K562 (cell line): ENCODE data around the gene TRIM33. TPM values are rescaled to one million over a fixed set of nuclear protein-coding genes. Genes with fewer than 3 reads are reported as not detected.

Source experiments
- ARID2 ChIP-seq: fragments of 450-650 bp; IDR thresholded peaks from 2 replicates; pipeline ENCODE4 v1.6.1; 2017; ENCODE audit warnings: antibody characterized with exemption, mild to moderate bottlenecking
- ATF7 ChIP-seq: fragments of 450-650 bp; IDR thresholded peaks from 2 replicates; pipeline ENCODE4 v1.7.1; 2014; ENCODE audit warnings: mild to moderate bottlenecking, moderate library complexity
- BCOR ChIP-seq: fragments of 450-650 bp; IDR thresholded peaks from 2 replicates; pipeline ENCODE4 v1.6.1; 2016
- EZH2 ChIP-seq: IDR thresholded peaks from 2 replicates; pipeline ENCODE4 v1.6.1; 2012; ENCODE audit warnings: low read depth, mild to moderate bottlenecking, inconsistent platforms, low read length, borderline replicate concordance
- GTF2F1 ChIP-seq: IDR thresholded peaks from 2 replicates; pipeline ENCODE4 v1.6.1; 2011; ENCODE audit warnings: low read depth, low read length, improper control_type of control experiment
- HCFC1 ChIP-seq: IDR thresholded peaks from 2 replicates; pipeline ENCODE4 v1.6.1; 2012; ENCODE audit warnings: low read depth, low read length, improper control_type of control experiment
- NFE2 ChIP-seq: IDR thresholded peaks from 2 replicates; pipeline ENCODE4 v1.6.1; 2014; ENCODE audit warnings: antibody characterized with exemption, low read depth
- RBM22 ChIP-seq: fragments of 200-400 bp; formaldehyde crosslinking; IDR thresholded peaks from 2 replicates; pipeline ENCODE4 v1.6.1; 2018; ENCODE audit warnings: low read length, low read depth; ENCODE audit not compliant: poor library complexity, severe bottlenecking
- YY1 ChIP-seq, 3 experiments: IDR thresholded peaks; 2 replicates each; pipeline ENCODE4 v1.6.1; 2011; ENCODE audit warnings: low read length in 2 of 3, mild to moderate bottlenecking in 2 of 3, moderate library complexity in 2 of 3, borderline replicate concordance in 1 of 3, control low read depth in 1 of 3, low read depth in 1 of 3; ENCODE audit not compliant: insufficient read depth in 3 of 3, insufficient replicate concordance in 2 of 3, control insufficient read depth in 1 of 3, insufficient read length in 1 of 3; ENCODE audit errors: extremely low read depth in 1 of 3
- ZBTB1 ChIP-seq: sonication (generic); formaldehyde crosslinking; IDR thresholded peaks from 2 replicates; pipeline ENCODE4 v1.8.1; 2023; ENCODE audit warnings: missing genetic modification reagents, low read depth, mild to moderate bottlenecking, borderline replicate concordance
- ZNF12 ChIP-seq: sonication (generic); formaldehyde crosslinking; IDR thresholded peaks from 2 replicates; pipeline ENCODE4 v1.4.0; 2020; ENCODE audit warnings: mild to moderate bottlenecking, missing genetic modification reagents
- ZNF217 ChIP-seq: sonication (generic); formaldehyde crosslinking; IDR thresholded peaks from 2 replicates; pipeline ENCODE4 v1.8.0; 2022; ENCODE audit warnings: mild to moderate bottlenecking, missing genetic modification reagents
- polyA plus RNA-seq, 8 experiments: library from polyadenylated mRNA; depleted of rRNA in 4 of 8; stranded (reverse) in 5 of 8; unstranded in 3 of 8; fragments of >200 nt; fragmentation: Nextera tagmentation in 2 of 8; fragmentation: Illumina TruSeq in 1 of 8; extraction: Ambion mirVana in 2 of 8; extraction: Trizol in 1 of 8; gene quantifications; 2 replicates each; pipeline versions ENCODE4 v1.2.1 to v1.2.3, GENCODE V29; 2011 to 2014; ENCODE audit warnings: inconsistent platforms in 1 of 8, missing spikeins in 1 of 8
- total RNA-seq, 7 experiments: library from RNA; depleted of rRNA in 6 of 7; stranded (reverse); fragments of >200 nt in 6 of 7; fragmentation: Illumina TruSeq in 2 of 7; extraction: Trizol in 2 of 7; gene quantifications; 2 replicates each; pipeline versions ENCODE4 v1.2.1 to v1.2.3, GENCODE V29; 2011 to 2021; ENCODE audit warnings: low replicate concordance in 1 of 7
- TF ChIP-seq, protein P1 (sequence below), 2 experiments: IDR thresholded peaks; 2 replicates each; pipeline ENCODE4 v1.6.1; 2012; ENCODE audit warnings: improper control_type of control experiment in 2 of 2, low read depth in 2 of 2, low read length in 2 of 2, borderline replicate concordance in 1 of 2
- TF ChIP-seq, protein P2 (sequence below), 2 experiments: fragments of 150-350 bp in 1 of 2; IDR thresholded peaks; 2 replicates each; pipeline ENCODE4 v1.6.1; 2012 to 2016; ENCODE audit warnings: low read depth in 2 of 2, low read length in 2 of 2, mild to moderate bottlenecking in 1 of 2, moderate library complexity in 1 of 2
- TF ChIP-seq, protein P3 (sequence below): sonication (generic); formaldehyde crosslinking; IDR thresholded peaks from 2 replicates; pipeline ENCODE4 v1.8.0; 2022; ENCODE audit warnings: mild to moderate bottlenecking, missing genetic modification reagents
- TF ChIP-seq, protein P4 (sequence below): fragments of 450-650 bp; formaldehyde crosslinking; IDR thresholded peaks from 2 replicates; pipeline ENCODE4 v1.4.0; 2022; ENCODE audit warnings: missing genetic modification characterization
- TF ChIP-seq, protein P5 (sequence below), 2 experiments: fragments of 450-650 bp; IDR thresholded peaks; 2 replicates each; pipeline ENCODE4 v1.6.1; 2016

Gene TRIM33
- total and polyA plus RNA-seq, 9 of the 15 experiments (the other 6 are each of a cell fraction or from before 2014, with no cell fraction given): 9.3 to 58.4 (median 40.2) TPM

DNA sequence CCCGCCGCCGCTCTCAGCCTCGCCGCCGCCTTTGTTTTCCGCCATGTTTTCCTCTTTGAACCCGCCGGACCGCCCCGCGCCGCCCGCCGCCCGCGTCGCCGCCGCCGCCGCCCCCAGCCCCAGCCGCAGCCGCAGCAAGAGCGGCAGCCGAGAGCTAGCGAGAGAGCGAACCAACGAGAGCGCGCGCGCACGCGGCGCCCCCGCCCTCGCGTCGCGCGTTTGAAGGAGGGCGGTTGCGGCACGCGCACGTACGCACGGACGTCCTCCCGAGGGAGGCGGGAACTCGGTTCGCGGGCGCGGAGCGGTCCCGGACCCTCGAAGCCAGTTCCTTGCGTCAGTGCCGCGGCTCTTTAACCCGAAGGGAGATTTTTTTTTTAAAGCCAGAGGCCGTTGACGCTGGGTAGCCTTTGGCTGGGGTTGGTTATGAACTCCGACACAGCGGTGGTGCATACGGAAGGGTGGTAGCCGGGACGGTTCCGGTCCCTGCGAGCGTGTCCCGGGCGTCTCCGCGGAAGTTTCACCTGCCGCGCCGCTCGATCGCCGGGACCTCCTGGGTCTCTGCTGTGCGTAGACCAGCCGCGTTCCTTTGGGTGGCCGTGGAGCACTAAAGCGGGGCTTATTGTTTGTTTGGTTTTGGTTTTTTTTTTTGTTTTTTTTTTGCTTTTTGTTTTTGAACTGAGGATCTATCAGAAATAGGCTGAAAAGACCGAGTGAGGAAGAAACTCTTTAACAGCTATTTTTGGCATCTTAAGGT, at the start of gene TRIM33 (continued):
- TF ChIP-seq, protein P1, sequence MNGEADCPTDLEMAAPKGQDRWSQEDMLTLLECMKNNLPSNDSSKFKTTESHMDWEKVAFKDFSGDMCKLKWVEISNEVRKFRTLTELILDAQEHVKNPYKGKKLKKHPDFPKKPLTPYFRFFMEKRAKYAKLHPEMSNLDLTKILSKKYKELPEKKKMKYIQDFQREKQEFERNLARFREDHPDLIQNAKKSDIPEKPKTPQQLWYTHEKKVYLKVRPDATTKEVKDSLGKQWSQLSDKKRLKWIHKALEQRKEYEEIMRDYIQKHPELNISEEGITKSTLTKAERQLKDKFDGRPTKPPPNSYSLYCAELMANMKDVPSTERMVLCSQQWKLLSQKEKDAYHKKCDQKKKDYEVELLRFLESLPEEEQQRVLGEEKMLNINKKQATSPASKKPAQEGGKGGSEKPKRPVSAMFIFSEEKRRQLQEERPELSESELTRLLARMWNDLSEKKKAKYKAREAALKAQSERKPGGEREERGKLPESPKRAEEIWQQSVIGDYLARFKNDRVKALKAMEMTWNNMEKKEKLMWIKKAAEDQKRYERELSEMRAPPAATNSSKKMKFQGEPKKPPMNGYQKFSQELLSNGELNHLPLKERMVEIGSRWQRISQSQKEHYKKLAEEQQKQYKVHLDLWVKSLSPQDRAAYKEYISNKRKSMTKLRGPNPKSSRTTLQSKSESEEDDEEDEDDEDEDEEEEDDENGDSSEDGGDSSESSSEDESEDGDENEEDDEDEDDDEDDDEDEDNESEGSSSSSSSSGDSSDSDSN (IDR thresholded peaks at IDR 0.05; ENCODE audit: borderline replicate concordance in 1 of 2, low read depth in 2 of 2, low read length in 2 of 2): peak in 1 of 2 experiments; percentile 92
- TF ChIP-seq ZNF12 (CRISPR knock-in tag) (no peak; the same call in none of the 2 replicates), BCOR (peak; percentile 76; the same call in 1 of the 2 replicates), ZNF217 (CRISPR knock-in tag) (no peak), ARID2 (peak; percentile 29; the same call in 1 of the 2 replicates), NFE2 (no peak), ATF7 (peak; percentile 68; the same call in 1 of the 2 replicates), GTF2F1 (peak; percentile 61; the same call in 1 of the 2 replicates), YY1 (IDR thresholded peaks at IDR 0.05; ENCODE audit: borderline replicate concordance in 1 of 3, control insufficient read depth in 1 of 3, extremely low read depth in 1 of 3, insufficient read depth in 3 of 3, insufficient read length in 1 of 3, insufficient replicate concordance in 2 of 3, low read depth in 1 of 3, low read length in 2 of 3) (peak; percentile 36 to 82 (median 81)), RBM22 (peak; percentile 64), EZH2 (no peak), ZBTB1 (CRISPR knock-in tag) (no peak), HCFC1 (peak; percentile 50)
- TF ChIP-seq, protein P2, sequence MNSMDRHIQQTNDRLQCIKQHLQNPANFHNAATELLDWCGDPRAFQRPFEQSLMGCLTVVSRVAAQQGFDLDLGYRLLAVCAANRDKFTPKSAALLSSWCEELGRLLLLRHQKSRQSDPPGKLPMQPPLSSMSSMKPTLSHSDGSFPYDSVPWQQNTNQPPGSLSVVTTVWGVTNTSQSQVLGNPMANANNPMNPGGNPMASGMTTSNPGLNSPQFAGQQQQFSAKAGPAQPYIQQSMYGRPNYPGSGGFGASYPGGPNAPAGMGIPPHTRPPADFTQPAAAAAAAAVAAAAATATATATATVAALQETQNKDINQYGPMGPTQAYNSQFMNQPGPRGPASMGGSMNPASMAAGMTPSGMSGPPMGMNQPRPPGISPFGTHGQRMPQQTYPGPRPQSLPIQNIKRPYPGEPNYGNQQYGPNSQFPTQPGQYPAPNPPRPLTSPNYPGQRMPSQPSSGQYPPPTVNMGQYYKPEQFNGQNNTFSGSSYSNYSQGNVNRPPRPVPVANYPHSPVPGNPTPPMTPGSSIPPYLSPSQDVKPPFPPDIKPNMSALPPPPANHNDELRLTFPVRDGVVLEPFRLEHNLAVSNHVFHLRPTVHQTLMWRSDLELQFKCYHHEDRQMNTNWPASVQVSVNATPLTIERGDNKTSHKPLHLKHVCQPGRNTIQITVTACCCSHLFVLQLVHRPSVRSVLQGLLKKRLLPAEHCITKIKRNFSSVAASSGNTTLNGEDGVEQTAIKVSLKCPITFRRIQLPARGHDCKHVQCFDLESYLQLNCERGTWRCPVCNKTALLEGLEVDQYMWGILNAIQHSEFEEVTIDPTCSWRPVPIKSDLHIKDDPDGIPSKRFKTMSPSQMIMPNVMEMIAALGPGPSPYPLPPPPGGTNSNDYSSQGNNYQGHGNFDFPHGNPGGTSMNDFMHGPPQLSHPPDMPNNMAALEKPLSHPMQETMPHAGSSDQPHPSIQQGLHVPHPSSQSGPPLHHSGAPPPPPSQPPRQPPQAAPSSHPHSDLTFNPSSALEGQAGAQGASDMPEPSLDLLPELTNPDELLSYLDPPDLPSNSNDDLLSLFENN (IDR thresholded peaks at IDR 0.05; ENCODE audit: low read depth in 2 of 2, low read length in 2 of 2): 0 out of 4 replicates have a peak, but pooled peaks of 1 of the 2 experiments have one; percentile 20
- TF ChIP-seq, protein P3, sequence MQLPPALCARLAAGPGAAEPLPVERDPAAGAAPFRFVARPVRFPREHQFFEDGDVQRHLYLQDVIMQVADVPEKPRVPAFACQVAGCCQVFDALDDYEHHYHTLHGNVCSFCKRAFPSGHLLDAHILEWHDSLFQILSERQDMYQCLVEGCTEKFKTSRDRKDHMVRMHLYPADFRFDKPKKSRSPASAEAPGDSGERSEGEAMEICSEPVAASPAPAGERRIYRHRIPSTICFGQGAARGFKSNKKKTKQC (CRISPR knock-in tag): peak; percentile 77
- TF ChIP-seq, protein P4, sequence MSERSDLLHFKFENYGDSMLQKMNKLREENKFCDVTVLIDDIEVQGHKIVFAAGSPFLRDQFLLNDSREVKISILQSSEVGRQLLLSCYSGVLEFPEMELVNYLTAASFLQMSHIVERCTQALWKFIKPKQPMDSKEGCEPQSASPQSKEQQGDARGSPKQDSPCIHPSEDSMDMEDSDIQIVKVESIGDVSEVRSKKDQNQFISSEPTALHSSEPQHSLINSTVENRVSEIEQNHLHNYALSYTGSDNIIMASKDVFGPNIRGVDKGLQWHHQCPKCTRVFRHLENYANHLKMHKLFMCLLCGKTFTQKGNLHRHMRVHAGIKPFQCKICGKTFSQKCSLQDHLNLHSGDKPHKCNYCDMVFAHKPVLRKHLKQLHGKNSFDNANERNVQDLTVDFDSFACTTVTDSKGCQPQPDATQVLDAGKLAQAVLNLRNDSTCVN: no peak
- TF ChIP-seq, protein P5, sequence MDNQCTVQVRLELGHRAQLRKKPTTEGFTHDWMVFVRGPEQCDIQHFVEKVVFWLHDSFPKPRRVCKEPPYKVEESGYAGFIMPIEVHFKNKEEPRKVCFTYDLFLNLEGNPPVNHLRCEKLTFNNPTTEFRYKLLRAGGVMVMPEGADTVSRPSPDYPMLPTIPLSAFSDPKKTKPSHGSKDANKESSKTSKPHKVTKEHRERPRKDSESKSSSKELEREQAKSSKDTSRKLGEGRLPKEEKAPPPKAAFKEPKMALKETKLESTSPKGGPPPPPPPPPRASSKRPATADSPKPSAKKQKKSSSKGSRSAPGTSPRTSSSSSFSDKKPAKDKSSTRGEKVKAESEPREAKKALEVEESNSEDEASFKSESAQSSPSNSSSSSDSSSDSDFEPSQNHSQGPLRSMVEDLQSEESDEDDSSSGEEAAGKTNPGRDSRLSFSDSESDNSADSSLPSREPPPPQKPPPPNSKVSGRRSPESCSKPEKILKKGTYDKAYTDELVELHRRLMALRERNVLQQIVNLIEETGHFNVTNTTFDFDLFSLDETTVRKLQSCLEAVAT (IDR thresholded peaks at IDR 0.05): peak; percentile 86 to 88; a peak in 2 of 4 replicates
